ENCODE measurements around the gene SFXN3.
A peak's percentile ranks its signal among the peaks of the same experiment; 100 is the strongest.

The SFXN3 gene

DNA sequence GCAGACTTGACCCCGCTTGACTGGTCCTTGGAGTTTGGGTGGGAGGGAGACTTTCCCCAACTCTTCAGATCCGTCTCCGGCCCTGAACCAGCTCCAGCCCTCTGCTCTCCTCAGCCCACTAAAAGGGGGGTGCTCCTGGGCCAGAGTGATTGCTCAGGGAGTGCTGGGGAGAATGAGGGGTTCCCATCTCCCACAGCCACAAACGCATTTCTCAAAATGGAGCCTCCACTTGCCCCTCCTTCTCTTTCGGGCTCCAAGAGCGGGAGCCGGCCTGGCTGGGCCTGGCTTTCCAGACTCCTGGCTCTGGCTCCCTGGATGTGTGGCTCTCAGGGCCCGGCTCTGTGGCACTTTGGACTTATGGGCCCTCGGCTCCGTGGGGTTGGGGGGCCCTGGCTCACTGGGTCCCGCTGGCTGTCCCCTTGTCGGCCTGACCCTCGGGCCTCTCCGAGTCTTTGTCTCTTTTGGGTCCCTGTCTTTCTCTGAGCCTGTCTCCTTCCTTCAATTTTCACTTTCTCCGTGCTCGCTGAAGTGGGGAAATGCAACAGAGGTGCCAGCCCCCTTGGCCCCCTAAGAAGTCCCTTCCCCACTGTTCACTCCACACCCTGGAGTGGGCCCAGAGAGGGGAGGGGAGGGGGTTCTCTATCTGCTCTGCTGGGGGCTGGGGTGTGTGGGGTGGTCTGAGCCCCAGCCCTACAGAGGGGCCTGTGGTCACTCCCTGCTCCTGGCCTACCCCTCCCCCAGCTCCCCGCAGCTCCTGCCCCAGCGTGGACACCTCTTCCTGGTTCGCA, 30.7 kb upstream of the SFXN3 start:
- no peak for DNase-seq (ENCODE audit: low read depth in 2 of 2)

DNA sequence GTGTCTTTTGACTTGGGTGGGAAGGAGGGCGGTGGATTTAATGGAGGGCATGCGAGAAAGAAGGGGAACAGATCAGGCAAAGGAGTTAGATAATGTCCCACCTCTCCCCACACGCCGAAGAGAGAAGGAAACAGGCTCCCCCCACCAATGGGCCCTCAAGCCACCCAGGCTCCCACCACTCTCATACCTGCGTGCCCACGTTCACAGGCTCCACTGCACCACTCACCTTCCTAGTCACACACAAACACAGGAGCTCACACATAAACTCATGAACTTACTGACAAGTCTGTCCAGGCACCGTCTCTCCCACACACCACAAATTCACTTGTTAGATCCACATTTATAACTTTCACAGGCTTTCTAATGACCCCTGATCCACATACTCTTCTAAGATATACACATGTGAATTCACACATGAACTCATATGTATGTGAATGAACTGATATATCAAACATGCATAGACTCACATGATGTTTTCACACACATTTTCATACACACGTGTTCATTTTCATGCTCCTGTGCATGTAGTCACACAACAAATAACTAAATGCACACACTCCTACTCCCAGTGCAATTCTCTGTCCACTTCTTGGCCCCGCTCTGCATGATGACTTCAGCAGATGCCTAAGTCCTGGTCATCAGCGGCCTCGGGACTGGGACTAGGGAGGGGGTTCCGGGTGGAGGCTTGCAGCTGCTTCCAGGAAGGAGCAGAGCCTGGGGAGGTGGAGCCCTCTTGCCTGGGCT, 29.9 kb upstream of the SFXN3 start:
- no peak for DNase-seq (ENCODE audit: low read depth in 2 of 2)

GRCh38 chr10:101001659-101002035, 29.4 kb upstream of the SFXN3 start:
- DNase-seq (ENCODE audit: low read depth in 2 of 2), result no peak

DNA sequence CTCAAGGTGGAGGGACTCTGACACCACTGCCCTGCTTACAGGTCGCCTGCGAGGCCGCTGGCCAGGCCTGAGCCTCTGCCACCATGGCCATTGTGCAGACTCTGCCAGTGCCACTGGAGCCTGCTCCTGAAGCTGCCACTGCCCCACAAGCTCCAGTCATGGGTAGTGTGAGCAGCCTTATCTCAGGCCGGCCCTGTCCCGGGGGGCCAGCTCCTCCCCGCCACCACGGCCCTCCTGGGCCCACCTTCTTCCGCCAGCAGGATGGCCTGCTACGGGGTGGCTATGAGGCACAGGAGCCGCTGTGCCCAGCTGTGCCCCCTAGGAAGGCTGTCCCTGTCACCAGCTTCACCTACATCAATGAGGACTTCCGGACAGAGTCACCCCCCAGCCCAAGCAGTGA, 28.6 kb upstream of the SFXN3 start:
- DNase-seq (ENCODE audit: low read depth in 2 of 2), result no peak

DNA sequence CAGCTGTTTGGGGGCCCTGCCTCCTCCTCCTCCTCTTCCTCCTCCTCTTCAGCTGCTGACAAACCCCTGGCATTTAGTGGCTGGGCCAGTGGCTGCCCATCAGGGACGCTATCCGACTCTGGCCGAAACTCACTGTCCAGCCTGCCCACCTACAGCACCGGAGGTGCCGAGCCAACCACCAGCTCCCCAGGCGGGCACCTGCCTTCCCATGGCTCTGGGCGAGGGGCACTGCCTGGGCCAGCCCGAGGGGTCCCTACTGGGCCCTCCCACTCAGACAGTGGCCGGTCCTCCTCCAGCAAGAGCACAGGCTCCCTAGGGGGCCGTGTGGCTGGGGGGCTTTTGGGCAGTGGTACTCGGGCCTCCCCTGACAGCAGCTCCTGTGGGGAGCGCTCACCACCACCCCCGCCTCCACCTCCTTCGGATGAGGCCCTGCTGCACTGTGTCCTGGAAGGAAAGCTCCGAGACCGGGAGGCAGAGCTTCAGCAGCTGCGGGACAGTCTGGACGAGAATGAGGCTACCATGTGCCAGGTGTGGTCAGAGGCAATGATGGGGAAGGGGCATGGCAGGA, 27.3 kb upstream of the SFXN3 start:
- no peak for DNase-seq (ENCODE audit: low read depth in 2 of 2)

DNA sequence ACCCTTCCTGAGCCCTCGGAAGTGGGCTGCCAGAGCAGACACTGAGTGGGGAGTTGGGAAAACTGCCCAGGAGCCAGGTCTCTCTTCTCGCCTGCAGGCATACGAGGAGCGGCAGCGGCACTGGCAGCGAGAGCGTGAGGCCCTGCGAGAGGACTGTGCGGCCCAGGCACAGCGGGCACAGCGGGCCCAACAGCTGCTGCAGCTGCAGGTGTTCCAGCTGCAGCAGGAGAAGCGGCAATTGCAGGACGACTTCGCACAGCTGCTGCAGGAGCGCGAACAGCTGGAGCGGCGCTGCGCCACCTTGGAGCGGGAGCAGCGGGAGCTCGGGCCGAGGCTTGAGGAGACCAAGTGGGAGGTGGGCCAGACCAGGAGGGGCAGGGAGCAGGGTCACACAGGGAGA, 25.7 kb upstream of the SFXN3 start:
- no peak for DNase-seq (ENCODE audit: low read depth in 2 of 2)

DNA sequence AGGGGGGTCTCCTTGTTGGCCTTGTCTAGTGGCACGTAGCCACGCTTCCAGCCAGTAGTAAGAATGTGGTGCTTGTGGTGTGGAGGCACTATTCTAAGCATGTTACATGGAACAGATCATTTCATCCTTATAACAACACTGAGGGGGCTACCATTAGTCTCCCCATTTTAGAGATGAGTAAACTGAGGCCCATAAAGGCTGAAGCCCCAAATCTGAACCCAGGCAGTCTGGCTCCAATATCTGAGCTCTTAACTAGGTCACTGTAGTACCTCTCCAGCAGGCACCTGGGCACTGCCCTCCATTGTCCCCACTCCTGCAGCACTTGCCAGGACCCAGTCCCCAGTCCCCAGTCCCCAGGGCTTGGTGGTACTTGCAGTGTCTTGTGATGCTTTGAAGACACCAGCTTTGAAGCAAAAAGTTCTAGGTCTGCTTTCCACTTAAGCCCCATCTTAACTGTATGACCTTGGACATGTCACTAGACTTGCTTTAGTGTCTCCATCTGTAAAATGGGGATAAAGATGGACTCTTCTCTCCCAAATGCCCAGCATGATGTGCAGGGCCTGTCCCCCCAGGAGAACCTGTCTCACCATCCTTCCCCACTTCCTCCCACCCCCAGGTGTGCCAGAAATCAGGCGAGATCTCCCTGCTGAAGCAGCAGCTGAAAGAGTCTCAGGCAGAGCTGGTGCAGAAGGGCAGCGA, 25.0 kb upstream of the SFXN3 start:
- DNase-seq (ENCODE audit: low read depth in 2 of 2), result no peak

DNA sequence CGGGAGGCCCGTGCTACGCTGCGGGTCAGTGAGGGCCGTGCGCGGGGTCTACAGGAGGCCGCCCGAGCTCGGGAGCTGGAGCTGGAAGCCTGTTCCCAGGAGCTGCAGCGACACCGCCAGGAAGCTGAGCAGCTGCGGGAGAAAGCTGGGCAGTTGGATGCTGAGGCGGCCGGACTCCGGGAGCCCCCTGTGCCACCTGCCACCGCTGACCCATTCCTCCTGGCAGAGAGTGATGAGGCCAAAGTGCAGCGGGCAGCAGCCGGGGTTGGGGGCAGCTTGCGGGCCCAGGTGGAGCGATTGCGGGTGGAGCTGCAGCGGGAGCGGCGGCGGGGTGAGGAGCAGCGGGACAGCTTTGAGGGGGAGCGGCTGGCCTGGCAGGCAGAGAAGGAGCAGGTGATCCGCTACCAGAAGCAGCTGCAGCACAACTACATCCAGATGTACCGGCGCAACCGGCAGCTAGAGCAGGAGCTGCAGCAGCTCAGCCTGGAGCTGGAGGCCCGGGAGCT, 24.4 kb upstream of the SFXN3 start:
- no peak for DNase-seq (ENCODE audit: low read depth in 2 of 2)

DNA sequence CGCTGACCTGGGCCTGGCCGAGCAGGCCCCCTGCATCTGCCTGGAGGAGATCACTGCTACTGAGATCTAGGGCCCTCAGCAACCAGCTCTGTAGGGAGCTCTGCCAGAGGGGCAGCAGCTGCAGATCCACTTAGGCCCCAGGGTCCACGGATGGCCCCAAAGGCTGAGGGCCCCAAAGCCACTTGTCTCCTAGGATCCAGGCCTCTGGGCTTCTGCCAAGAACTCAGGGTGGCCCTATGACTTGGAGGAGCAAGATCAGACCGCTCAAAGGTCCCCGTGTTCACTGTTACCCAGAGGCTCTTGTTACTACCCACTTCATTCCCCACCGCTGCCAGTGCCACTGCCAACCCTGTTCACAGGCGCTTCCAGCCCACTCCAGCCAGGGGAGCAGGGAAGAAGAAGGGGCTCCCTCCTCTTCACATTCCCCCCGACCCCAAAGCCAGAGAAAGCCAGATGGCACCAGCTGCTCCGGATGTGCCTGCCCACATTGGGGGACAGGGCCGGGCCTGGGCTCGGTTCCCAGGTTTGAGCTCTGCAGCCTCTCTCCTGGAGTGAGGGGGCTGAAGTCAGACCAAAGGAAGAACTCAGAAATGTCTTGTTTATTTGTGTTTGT, 23.8 kb upstream of the SFXN3 start:
- no peak for DNase-seq (ENCODE audit: low read depth in 2 of 2)

DNA sequence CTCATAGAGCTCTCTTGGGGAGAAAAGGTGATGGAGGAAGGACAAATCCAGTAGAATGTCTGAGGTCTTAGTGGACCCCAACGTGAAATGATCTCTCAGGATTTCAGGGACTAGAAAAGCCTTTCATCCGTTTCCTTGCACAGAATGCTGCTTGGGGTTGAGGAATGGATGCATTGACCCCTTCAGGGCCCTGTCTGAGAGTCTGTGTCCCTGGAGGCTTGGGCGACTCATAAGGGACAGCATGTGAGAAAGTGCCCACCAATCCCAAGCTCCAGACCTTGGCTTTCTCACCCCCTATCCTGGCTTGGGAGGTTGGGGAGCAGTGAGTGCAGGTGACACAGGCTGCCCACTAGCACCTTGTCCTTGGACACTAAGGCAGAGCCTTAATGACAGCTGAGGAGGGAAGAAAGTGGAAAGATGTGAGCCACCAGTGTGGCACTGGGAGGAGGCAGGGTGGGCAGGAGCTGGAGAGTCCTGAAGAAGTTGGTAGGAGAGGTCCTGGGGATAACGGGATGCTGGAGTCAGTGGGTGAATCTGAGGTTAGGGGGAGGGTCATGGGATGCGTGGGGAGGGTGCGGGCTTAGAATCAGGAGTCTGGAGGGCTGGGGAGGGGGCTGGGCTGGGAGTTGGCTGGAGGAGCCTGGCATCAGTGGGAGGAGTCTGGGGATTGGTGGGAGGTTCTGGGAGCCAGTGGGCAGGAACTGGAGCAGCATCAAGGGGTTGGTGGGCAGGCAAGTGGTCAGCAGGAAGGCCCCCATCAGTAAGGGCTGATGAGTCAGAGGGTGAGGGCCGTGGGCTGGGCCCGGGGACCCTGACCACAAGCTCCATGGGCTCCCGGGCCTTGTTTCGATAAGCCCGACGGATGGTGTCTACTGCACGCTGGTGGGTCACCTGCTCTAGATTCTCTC, 22.9 kb upstream of the SFXN3 start:
- no peak for DNase-seq (ENCODE audit: low read depth in 2 of 2)

GRCh38 chr10:101008823-101009423, 22.1 kb upstream of the SFXN3 start:
- DNase-seq (ENCODE audit: low read depth in 2 of 2), result no peak

GRCh38 chr10:101010329-101010728, 20.7 kb upstream of the SFXN3 start:
- DNase-seq (ENCODE audit: low read depth in 2 of 2), result no peak

GRCh38 chr10:101011517-101012423, 19.3 kb upstream of the SFXN3 start:
- DNase-seq (ENCODE audit: low read depth in 2 of 2), result no peak

- DNase-seq (ENCODE audit: low read depth in 2 of 2), result peak; percentile 70 to 77
Measured at GRCh38 chr10:101012525-101013364, 18.3 kb upstream of the SFXN3 start.

- DNase-seq (ENCODE audit: low read depth in 2 of 2), result no peak
Measured at GRCh38 chr10:101013365-101013825, 17.6 kb upstream of the SFXN3 start.

GRCh38 chr10:101014230-101014884, 16.7 kb upstream of the SFXN3 start:
- DNase-seq (ENCODE audit: low read depth in 2 of 2), result peak; percentile 64 to 83

DNA sequence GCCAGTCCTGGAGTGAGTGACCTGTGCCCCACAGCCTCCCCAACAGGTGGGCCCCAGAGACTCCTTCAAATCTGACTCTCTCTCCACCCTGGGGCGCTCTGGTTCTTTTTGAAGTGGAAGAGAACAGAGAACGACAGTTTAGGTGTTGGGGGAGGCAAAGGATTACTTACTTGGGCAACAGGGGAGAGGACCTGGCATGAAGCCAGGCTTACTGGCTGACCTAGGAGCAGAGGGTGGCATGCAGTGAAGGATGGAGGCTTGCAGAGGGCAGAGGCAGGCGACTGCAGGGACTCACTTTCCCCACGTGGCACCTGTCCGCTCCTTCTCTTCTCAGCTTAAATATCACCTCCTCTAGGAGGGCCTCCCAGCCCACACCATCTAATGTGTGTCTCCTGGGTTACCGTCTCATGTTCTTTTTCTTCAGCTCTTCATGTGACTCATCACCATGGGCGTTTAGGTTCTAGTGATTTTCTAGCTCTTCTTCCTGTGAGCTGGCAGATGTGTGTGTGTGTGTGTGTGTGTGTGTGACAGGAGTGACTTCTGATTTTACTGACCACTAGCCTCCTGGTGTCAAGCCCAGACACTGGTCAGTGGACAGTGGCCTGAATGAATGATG, 16.0 kb upstream of the SFXN3 start:
- no peak for DNase-seq (ENCODE audit: low read depth in 2 of 2)
